Left lung (tissue), 10 donors: ENCODE results near the gene ZEB2. TPM values are rescaled to one million over a fixed set of nuclear protein-coding genes. Genes with fewer than 3 reads are reported as not detected.

Experiments used
- ATAC-seq: fragments of 200-7000 bp; cut with Tn5 transposase; one replicate; pipeline ENCODE4 v1.9.1; 2020; ENCODE audit warnings: moderate library complexity
- DNase-seq, 4 donors: peaks; one replicate each; pipeline ENCODE4 v3.0.0-alpha.2; 2013 to 2020
- H3K27ac ChIP-seq, 2 donors: fragments of 200-600 bp; sonication (generic) in 1 of 2; one replicate each; pipeline versions ENCODE4 v1.5.0 to v1.8.0; 2020 to 2021
- H3K27me3 ChIP-seq, 2 donors: fragments of 200-600 bp; sonication (generic) in 1 of 2; one replicate each; pipeline versions ENCODE4 v1.5.0 to v1.8.0; 2020 to 2021
- H3K36me3 ChIP-seq, 2 donors: fragments of 200-600 bp; sonication (generic) in 1 of 2; one replicate each; pipeline versions ENCODE4 v1.5.0 to v1.8.0; 2020 to 2021
- H3K4me1 ChIP-seq, 2 donors: fragments of 200-600 bp; one replicate each; pipeline ENCODE4 v1.8.0; 2021
- H3K4me3 ChIP-seq, 2 donors: fragments of 200-600 bp; sonication (generic) in 1 of 2; one replicate each; pipeline versions ENCODE4 v1.5.0 to v1.8.0; 2020 to 2021; ENCODE audit warnings: mild to moderate bottlenecking in 1 of 2
- H3K9me3 ChIP-seq, 2 donors: fragments of 200-600 bp; sonication (generic) in 1 of 2; one replicate each; pipeline versions ENCODE4 v1.5.0 to v1.8.0; 2020 to 2021
- CTCF ChIP-seq, 2 donors: fragments of 200-600 bp; sonication (generic) in 1 of 2; IDR thresholded peaks; one replicate each; pipeline versions ENCODE4 v1.5.0 to v1.8.0; 2021; ENCODE audit warnings: antibody characterized with exemption in 2 of 2
- intact Hi-C, 2 donors: fragments of 100-400 bp; cut with DNase I; formaldehyde crosslinking; loops; one replicate each; pipeline versions ENCODE4 v1.11.2 to v1.14.2; 2022
- polyA plus RNA-seq, 6 donors: library from polyadenylated mRNA; unstranded; fragments of 120-200 nt; gene quantifications; one replicate each; pipeline ENCODE4 v1.2.1, GENCODE V29; 2013; ENCODE audit not compliant: insufficient read length in 6 of 6
- total RNA-seq, 2 donors: library from RNA; stranded (reverse); fragmentation: NEBNext Ultra II Directional; extraction: Animal tissue kit (Norgen Biotek cat#: 25700); gene quantifications; one replicate each; pipeline ENCODE4 v1.2.1, GENCODE V29; 2021
- donor health status: DM: no; HTN: yes; CAD: no.
- donor health status: DM: no; HTN: no; CAD: no.

ZEB2 gene
- total and polyA plus RNA-seq, 8 donors = 141 to 292 (median 271) TPM

- intact Hi-C loops = no loop called here
- no peak for ATAC-seq
- Histone ChIP-seq H3K4me1 (no peaks in the 10 kb centered on the region), H3K27me3 (no peaks in the 10 kb centered on the region), H3K9me3 (no peaks in the 10 kb centered on the region), H3K4me3 (no peak overlapping the region), H3K27ac (no peak overlapping the region), H3K36me3 (no peaks in the 10 kb centered on the region)
- TF ChIP-seq CTCF (IDR thresholded peaks at IDR 0.05) = no peak
- no peak for DNase-seq
Observed at GRCh38 chr2:144550911-144551310, 31.0 kb upstream of the ZEB2 start.

GRCh38 chr2:144550084-144550483, 30.2 kb upstream of the ZEB2 start:
- Histone ChIP-seq H3K4me3 (no peak overlapping the region), H3K27me3 (no peaks in the 10 kb centered on the region), H3K4me1 (no peaks in the 10 kb centered on the region), H3K9me3 (no peaks in the 10 kb centered on the region), H3K36me3 (no peaks in the 10 kb centered on the region), H3K27ac (no peak overlapping the region)
- DNase-seq = no peak
- intact Hi-C loops = no loop called here
- no peak for TF ChIP-seq CTCF (IDR thresholded peaks at IDR 0.05)
- no peak for ATAC-seq

DNA sequence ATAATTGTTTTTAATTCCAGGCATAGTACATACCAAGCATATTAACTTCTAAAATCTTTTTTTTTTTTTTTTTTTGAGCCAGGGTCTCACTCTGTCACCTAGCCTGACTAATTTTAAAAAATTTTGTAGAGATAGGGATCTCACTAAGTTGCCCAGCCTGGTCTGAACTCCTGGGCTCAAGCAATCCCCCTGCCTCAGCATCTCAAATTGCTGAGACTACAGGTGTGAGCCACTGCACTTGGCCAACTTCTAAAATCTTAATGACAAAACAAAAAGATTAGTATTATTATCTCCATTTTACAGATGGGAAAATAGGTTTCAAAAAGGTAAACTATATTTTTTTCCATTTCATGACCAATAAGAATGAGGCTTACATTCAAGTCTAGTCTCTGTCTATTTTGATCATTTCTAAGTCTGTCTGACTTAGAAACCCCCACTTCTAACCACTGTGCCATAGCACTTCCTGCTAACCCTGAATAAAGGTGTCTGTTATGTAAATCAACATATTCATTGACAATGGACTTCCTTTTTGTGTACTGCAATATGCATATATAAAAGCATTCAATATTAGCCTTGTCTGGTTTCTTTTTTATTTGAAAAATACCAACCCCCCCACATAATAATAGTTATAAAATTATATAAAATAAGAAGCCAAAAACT, 28.7 kb upstream of the ZEB2 start:
- intact Hi-C loops = no loop called here
- H3K4me3 ChIP-seq = no peak overlapping the region
- no peaks in the 10 kb centered on the region for H3K9me3 ChIP-seq
- TF ChIP-seq CTCF (IDR thresholded peaks at IDR 0.05) = no peak
- H3K27me3 ChIP-seq = no peaks in the 10 kb centered on the region
- ATAC-seq (no peak), DNase-seq (no peak)
- H3K4me1 ChIP-seq = no peaks in the 10 kb centered on the region
- no peak overlapping the region for H3K27ac ChIP-seq
- H3K36me3 ChIP-seq = no peaks in the 10 kb centered on the region

GRCh38 chr2:144548088-144548487, 28.2 kb upstream of the ZEB2 start:
- Histone ChIP-seq H3K4me3 (no peak overlapping the region), H3K36me3 (no peaks in the 10 kb centered on the region), H3K4me1 (no peaks in the 10 kb centered on the region), H3K27ac (no peak overlapping the region), H3K27me3 (no peaks in the 10 kb centered on the region), H3K9me3 (no peaks in the 10 kb centered on the region)
- intact Hi-C loops = no loop called here
- TF ChIP-seq CTCF (IDR thresholded peaks at IDR 0.05) = no peak
- ATAC-seq (no peak), DNase-seq (no peak)

DNA sequence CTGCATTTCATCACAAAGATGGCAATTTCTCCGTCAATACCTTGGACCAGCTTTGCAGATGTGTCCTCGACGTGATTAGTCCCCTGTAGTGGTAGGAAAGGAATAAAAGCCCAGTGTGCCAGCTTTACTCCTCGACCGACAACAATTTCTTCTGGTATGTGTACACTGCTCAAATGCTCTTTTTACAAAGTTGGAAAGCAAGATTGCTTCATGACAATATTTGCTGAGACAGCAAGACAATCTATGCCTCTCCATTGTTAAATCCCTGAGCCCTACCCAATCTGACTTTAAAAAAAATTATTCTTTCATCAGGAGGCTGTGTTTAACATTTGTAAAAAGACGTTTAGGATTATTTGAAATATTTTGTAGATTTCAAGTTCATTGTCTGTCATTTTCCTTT, 27.6 kb upstream of the ZEB2 start:
- no peak for ATAC-seq
- no peaks in the 10 kb centered on the region for H3K4me1 ChIP-seq
- H3K9me3 ChIP-seq = no peaks in the 10 kb centered on the region
- DNase-seq = no peak
- H3K4me3 ChIP-seq = no peak overlapping the region
- TF ChIP-seq CTCF (IDR thresholded peaks at IDR 0.05) = no peak
- no peaks in the 10 kb centered on the region for H3K36me3 ChIP-seq
- intact Hi-C loops = no loop called here
- no peak overlapping the region for H3K27ac ChIP-seq
- H3K27me3 ChIP-seq = no peaks in the 10 kb centered on the region
